HCT116 (cell line): ENCODE results near the gene NUDT4. TPM values are rescaled to one million over a fixed set of nuclear protein-coding genes. Genes with fewer than 3 reads are reported as not detected.
"Not testable (repeated sequence)": the region's sequence is repeated elsewhere in the genome, so short reads cannot be mapped to it uniquely, and the experiment has no call there.

Source experiments
- ATAC-seq: fragments of 200-7000 bp; cut with Tn5 transposase; 2 replicates; pipeline ENCODE4 v1.9.1; 2020; ENCODE audit warnings: mild to moderate bottlenecking, moderate library complexity
- BruUV-seq: library from RNA; stranded (reverse); fragments of 400-500 nt; replicated peaks from 2 replicates; lab custom pipeline; 2021; lab: Mats Ljungman, UMichigan
- CTCF ChIA-PET: fragments of 300-600 bp; sonication (Branson Sonifier 250); formaldehyde crosslinking; loops from one replicate; lab custom pipeline; 2021; ENCODE audit warnings: antibody characterized with exemption; lab: Charles Lee
- POLR2A ChIA-PET: fragments of 300-600, 350-600 bp; sonication (Branson Sonifier 250); formaldehyde crosslinking; loops from one replicate; lab custom pipeline; 2021; ENCODE audit warnings: antibody characterized with exemption; lab: Charles Lee
- RAD21 ChIA-PET, 2 experiments: fragments of 300-600 bp; sonication (Branson Sonifier 250); formaldehyde crosslinking; loops; one replicate each; lab custom pipeline; 2023; ENCODE audit warnings: low total read pairs in 2 of 2; ENCODE audit not compliant: uncharacterized antibody in 2 of 2, unreplicated experiment in 2 of 2, low non-redundant PET in 1 of 2; lab: Charles Lee
- DNase-seq: peaks from one replicate; pipeline ENCODE4 v3.0.0-alpha.2; 2010; ENCODE audit warnings: low read depth, low spot score
- H2AFZ ChIP-seq: fragments of 200-600 bp; shearing (Covaris generic), sonication (generic); 2 replicates; pipeline ENCODE4 v1.6.1; 2017; ENCODE audit warnings: low read depth, mixed run types, mixed read lengths, antibody characterized with exemption, low read length; ENCODE audit not compliant: poor library complexity, severe bottlenecking
- H3K27ac ChIP-seq: 2 replicates; pipeline ENCODE4 v1.5.1; 2012; ENCODE audit warnings: low read depth, low read length
- H3K27me3 ChIP-seq: fragments of 200-600 bp; sonication (generic); 2 replicates; pipeline ENCODE4 v1.6.1; 2016; ENCODE audit warnings: mixed run types, low read length, mixed read lengths; ENCODE audit not compliant: insufficient read depth
- H3K36me3 ChIP-seq, 2 experiments: fragments of 200-500 bp in 1 of 2; fragments of 200-600 bp in 1 of 2; sonication (Bioruptor generic) in 1 of 2; sonication (generic) in 1 of 2; 2 replicates each; pipeline versions ENCODE4 v1.5.1 to v1.6.1; 2014 to 2016; ENCODE audit warnings: low read length in 2 of 2, inconsistent platforms in 1 of 2, mixed read lengths in 1 of 2, mixed run types in 1 of 2; ENCODE audit not compliant: insufficient read depth in 2 of 2, control insufficient read depth in 1 of 2
- H3K4me1 ChIP-seq, 2 experiments: fragments of 200-600 bp in 1 of 2; sonication (generic) in 1 of 2; 2 replicates each; pipeline versions ENCODE4 v1.5.1 to v1.6.1; 2012 to 2017; ENCODE audit warnings: low read length in 2 of 2, inconsistent platforms in 1 of 2, mild to moderate bottlenecking in 1 of 2, mixed read lengths in 1 of 2, mixed run types in 1 of 2, moderate library complexity in 1 of 2; ENCODE audit not compliant: insufficient read depth in 2 of 2, control insufficient read depth in 1 of 2
- H3K4me2 ChIP-seq: fragments of 200-600 bp; sonication (generic); 2 replicates; pipeline ENCODE4 v1.6.1; 2017; ENCODE audit warnings: mixed run types, low read length, mixed read lengths
- H3K4me3 ChIP-seq, 2 experiments: fragments of 200-600 bp in 1 of 2; sonication (generic) in 1 of 2; replicated peaks in 1 of 2; 2 replicates each; pipeline ENCODE4 v1.5.1; 2011 to 2016; ENCODE audit warnings: low read length in 2 of 2, control low read depth in 1 of 2, low read depth in 1 of 2, mild to moderate bottlenecking in 1 of 2, mixed read lengths in 1 of 2, mixed run types in 1 of 2
- H3K79me2 ChIP-seq: fragments of 200-600 bp; sonication (generic); 2 replicates; pipeline ENCODE4 v1.6.1; 2017; ENCODE audit warnings: mild to moderate bottlenecking, mixed run types, low read length, moderate library complexity, mixed read lengths; ENCODE audit not compliant: insufficient read depth
- H3K9ac ChIP-seq: fragments of 200-600 bp; sonication (generic); 2 replicates; pipeline ENCODE4 v1.6.1; 2016; ENCODE audit warnings: low read length, mixed read lengths
- H3K9me2 ChIP-seq: fragments of 200-600 bp; sonication (generic), shearing (Covaris generic); 2 replicates; pipeline ENCODE4 v1.6.1; 2017; ENCODE audit warnings: mixed run types, mild to moderate bottlenecking, moderate library complexity; ENCODE audit not compliant: insufficient read depth
- H3K9me3 ChIP-seq, 2 experiments: fragments of 200-500 bp in 1 of 2; fragments of 200-600 bp in 1 of 2; sonication (Bioruptor generic) in 1 of 2; sonication (generic) in 1 of 2; 2 replicates each; pipeline ENCODE4 v1.6.1; 2014 to 2017; ENCODE audit warnings: low read length in 2 of 2, mixed read lengths in 2 of 2, inconsistent platforms in 1 of 2, low read depth in 1 of 2, mild to moderate bottlenecking in 1 of 2, mixed run types in 1 of 2, moderate library complexity in 1 of 2; ENCODE audit not compliant: control insufficient read depth in 1 of 2, insufficient read depth in 1 of 2
- H4K20me1 ChIP-seq: fragments of 200-600 bp; sonication (generic), shearing (Covaris generic); 2 replicates; pipeline ENCODE4 v1.6.1; 2017; ENCODE audit warnings: mixed run types, mild to moderate bottlenecking, moderate library complexity; ENCODE audit not compliant: insufficient read depth
- ELF1 ChIP-seq: IDR thresholded peaks from 2 replicates; pipeline ENCODE4 v1.6.1; 2012; ENCODE audit warnings: low read depth, borderline replicate concordance
- ZBTB33 ChIP-seq: IDR thresholded peaks from 2 replicates; pipeline ENCODE4 v1.6.1; 2011; ENCODE audit warnings: mild to moderate bottlenecking, low read length, moderate library complexity; ENCODE audit not compliant: insufficient replicate concordance; ENCODE audit errors: extremely low read depth
- ZFX ChIP-seq: fragments of 450-650 bp; IDR thresholded peaks from 2 replicates; pipeline ENCODE4 v1.6.1; 2017
- ZNF274 ChIP-seq: fragments of 200-500 bp; sonication (Bioruptor generic); IDR thresholded peaks from 2 replicates; pipeline ENCODE4 v1.6.1; 2014; ENCODE audit warnings: mild to moderate bottlenecking, low read depth, low read length, inconsistent platforms
- intact Hi-C: fragments of 100-400 bp; cut with micrococcal nuclease; formaldehyde crosslinking; loops from 2 replicates; pipeline ENCODE4 v1.10.0; 2022
- total RNA-seq: library from RNA; stranded (reverse); gene quantifications from one replicate; pipeline ENCODE4 v1.2.1, GENCODE V29; 2021; ENCODE audit not compliant: unreplicated experiment

The NUDT4 gene
- total RNA-seq, 1 experiment from 2014 or later: 41.2 TPM

GRCh38 chr12:93430280-93430679 is 52.6 kb downstream of the NUDT4 start:
- DNase-seq (no peak), ATAC-seq (no peak)
- Histone ChIP-seq H3K79me2 (peaks cover 100% of the 10 kb centered on the region), H3K9me2 (no peaks in the 10 kb centered on the region), H3K4me1 (peaks cover under 1 to 2% of the 10 kb centered on the region in 2 experiments; a peak in 3 of 4 replicates), H3K4me3 (no peak overlapping the region), H4K20me1 (peaks cover 37% of the 10 kb centered on the region; the same call in 1 of the 2 replicates), H3K36me3 (no peaks in the 10 kb centered on the region), H2AFZ (no peak overlapping the region), H3K9me3 (no peaks in the 10 kb centered on the region), H3K27me3 (no peaks in the 10 kb centered on the region), H3K27ac (no peak overlapping the region), H3K9ac (no peak overlapping the region), H3K4me2 (no peak overlapping the region)
- intact Hi-C loops: no loop called here
- BruUV-seq: no TSS peak
- RAD21 ChIA-PET: no interaction called here
- no peak for TF ChIP-seq ZNF274
- no peak for TF ChIP-seq ELF1
- TF ChIP-seq ZFX: no peak
- no peak for TF ChIP-seq ZBTB33
- POLR2A ChIA-PET: interaction anchor here (1.0 kb wide), 1 partner anchor 12 kb away, joined by 3 read pairs; the partner anchor contains the start of gene UBE2N
- CTCF ChIA-PET: interaction anchor here (1.0 kb wide), 1 partner anchor 10 kb away, joined by 3 read pairs; no protein-coding TSS in a partner anchor

GRCh38 chr12:93432031-93432430 is 54.3 kb downstream of the NUDT4 start:
- H3K4me3 ChIP-seq, intact Hi-C loops, ATAC-seq, H2AFZ ChIP-seq, H3K4me2 ChIP-seq, H3K9me2 ChIP-seq, H3K27ac ChIP-seq, POLR2A ChIA-PET, H3K9me3 ChIP-seq, H3K9ac ChIP-seq, RAD21 ChIA-PET, BruUV-seq, H3K27me3 ChIP-seq, H3K36me3 ChIP-seq, DNase-seq: not testable (repeated sequence)
- Histone ChIP-seq H3K79me2 (peaks cover 100% of the 10 kb centered on the region), H4K20me1 (peaks cover 37% of the 10 kb centered on the region; the same call in 1 of the 2 replicates), H3K4me1 (peaks cover 5 to 10% of the 10 kb centered on the region in 2 experiments; a peak in 3 of 4 replicates)
- CTCF ChIA-PET: interaction anchor here (1.6 kb wide), 1 partner anchor 12 kb away, joined by 7 read pairs; no protein-coding TSS in a partner anchor
